Endodermal cell (in vitro differentiated cells): ENCODE measurements around the gene EFCAB8. TPM values are rescaled to one million over a fixed set of nuclear protein-coding genes. Genes with fewer than 3 reads are reported as not detected.
"Not testable (repeated sequence)": the region's sequence is repeated elsewhere in the genome, so short reads cannot be mapped to it uniquely, and the experiment has no call there.

Experiments
- DNase-seq: peaks from one replicate; pipeline ENCODE4 v3.0.0-alpha.2; 2017
- H3K27ac ChIP-seq: 2 replicates; pipeline ENCODE4 v1.5.1; 2013; ENCODE audit warnings: mild to moderate bottlenecking, low read depth, low read length, moderate library complexity
- H3K27me3 ChIP-seq: 2 replicates; pipeline ENCODE4 v1.6.1; 2013; ENCODE audit warnings: mild to moderate bottlenecking, low read length, moderate library complexity; ENCODE audit not compliant: insufficient read depth, control insufficient read depth, poor library complexity, severe bottlenecking
- H3K36me3 ChIP-seq: 2 replicates; pipeline ENCODE4 v1.7.0; 2013; ENCODE audit warnings: mild to moderate bottlenecking, low read length, moderate library complexity; ENCODE audit not compliant: control insufficient read depth, insufficient read depth
- H3K4me1 ChIP-seq: one replicate; pipeline ENCODE4 v1.7.0; 2013; ENCODE audit warnings: low read length; ENCODE audit not compliant: control insufficient read depth, insufficient read depth
- H3K4me3 ChIP-seq: 2 replicates; pipeline ENCODE4 v1.5.1; 2013; ENCODE audit warnings: mild to moderate bottlenecking, low read length, moderate library complexity
- H3K9ac ChIP-seq: 2 replicates; pipeline ENCODE4 v1.6.1; 2013; ENCODE audit warnings: mild to moderate bottlenecking, low read length, moderate library complexity; ENCODE audit not compliant: poor library complexity, severe bottlenecking; ENCODE audit errors: extremely low read depth
- H3K9me3 ChIP-seq: 2 replicates; pipeline ENCODE4 v1.6.1; 2013; ENCODE audit warnings: mild to moderate bottlenecking, low read length, moderate library complexity; ENCODE audit not compliant: control insufficient read depth
- H3K27ac Mint-ChIP-seq: 2 replicates; pipeline ENCODE4 v1.8.0; 2020; ENCODE audit warnings: mixed read lengths
- H3K27me3 Mint-ChIP-seq: 2 replicates; pipeline ENCODE4 v1.8.0; 2021; ENCODE audit warnings: mild to moderate bottlenecking, mixed read lengths; ENCODE audit not compliant: insufficient read depth
- H3K36me3 Mint-ChIP-seq: 2 replicates; pipeline ENCODE4 v1.8.0; 2020; ENCODE audit warnings: low read depth, mixed read lengths
- H3K4me1 Mint-ChIP-seq: 2 replicates; pipeline ENCODE4 v1.8.0; 2020; ENCODE audit warnings: mixed read lengths
- H3K4me3 Mint-ChIP-seq: 2 replicates; pipeline ENCODE4 v1.8.0; 2020; ENCODE audit warnings: mild to moderate bottlenecking, moderate library complexity, mixed read lengths
- H3K9me3 Mint-ChIP-seq: 2 replicates; pipeline ENCODE4 v1.8.0; 2020; ENCODE audit warnings: mild to moderate bottlenecking, mixed read lengths
- whole genome bisulfite sequencing, 2 experiments: methylation state at CpG; one replicate each; pipeline versions ENCODE4 v1.1.5 to v1.1.7; 2013; ENCODE audit warnings: missing lambda C conversion rate in 2 of 2, mixed read lengths in 1 of 2; ENCODE audit not compliant: insufficient coverage in 1 of 2, insufficient read length in 1 of 2; 5-methylcytosine and 5-hydroxymethylcytosine counted together
- total RNA-seq, 2 donors: library from RNA; stranded (reverse); fragmentation: NEBNext Ultra II Directional in 1 of 2; extraction: Animal tissue kit (Norgen Biotek cat#: 25700) in 1 of 2; gene quantifications; 2 replicates in 1 of 2; 3 replicates in 1 of 2; pipeline ENCODE4 v1.2.1, GENCODE V29; 2021
- TF ChIP-seq, protein P1 (sequence below): fragments of 200-600 bp; sonication (generic); conservative IDR thresholded peaks from 2 replicates; pipeline ENCODE4 v1.5.0; 2021; ENCODE audit warnings: antibody characterized with exemption, mild to moderate bottlenecking

EFCAB8 gene
- total RNA-seq, 2 donors from 2014 or later, result 0.44 to 1.0 TPM

GRCh38 chr20:32971703-32972161, 113.0 kb downstream of the EFCAB8 start:
- Mint-ChIP-seq H3K9me3 (peaks cover 10% of the 10 kb centered on the region), H3K36me3 (no peaks in the 10 kb centered on the region), H3K27me3 (no peaks in the 10 kb centered on the region), H3K4me3 (no peak overlapping the region), H3K27ac (no peak overlapping the region), H3K4me1 (peaks cover 54% of the 10 kb centered on the region)
- H3K36me3 ChIP-seq, result no peaks in the 10 kb centered on the region
- peaks cover 14% of the 10 kb centered on the region for H3K4me1 ChIP-seq
- 46 to 72% methylated on average over 2 to 6 of the region's 6 CpGs for WGBS, 2 experiments
- no peak overlapping the region for H3K4me3 ChIP-seq
- peak; percentile 60 for DNase-seq
- no peaks in the 10 kb centered on the region for H3K27me3 ChIP-seq
- H3K9ac ChIP-seq, result no peak overlapping the region
- TF ChIP-seq, protein P1, sequence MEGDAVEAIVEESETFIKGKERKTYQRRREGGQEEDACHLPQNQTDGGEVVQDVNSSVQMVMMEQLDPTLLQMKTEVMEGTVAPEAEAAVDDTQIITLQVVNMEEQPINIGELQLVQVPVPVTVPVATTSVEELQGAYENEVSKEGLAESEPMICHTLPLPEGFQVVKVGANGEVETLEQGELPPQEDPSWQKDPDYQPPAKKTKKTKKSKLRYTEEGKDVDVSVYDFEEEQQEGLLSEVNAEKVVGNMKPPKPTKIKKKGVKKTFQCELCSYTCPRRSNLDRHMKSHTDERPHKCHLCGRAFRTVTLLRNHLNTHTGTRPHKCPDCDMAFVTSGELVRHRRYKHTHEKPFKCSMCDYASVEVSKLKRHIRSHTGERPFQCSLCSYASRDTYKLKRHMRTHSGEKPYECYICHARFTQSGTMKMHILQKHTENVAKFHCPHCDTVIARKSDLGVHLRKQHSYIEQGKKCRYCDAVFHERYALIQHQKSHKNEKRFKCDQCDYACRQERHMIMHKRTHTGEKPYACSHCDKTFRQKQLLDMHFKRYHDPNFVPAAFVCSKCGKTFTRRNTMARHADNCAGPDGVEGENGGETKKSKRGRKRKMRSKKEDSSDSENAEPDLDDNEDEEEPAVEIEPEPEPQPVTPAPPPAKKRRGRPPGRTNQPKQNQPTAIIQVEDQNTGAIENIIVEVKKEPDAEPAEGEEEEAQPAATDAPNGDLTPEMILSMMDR, result no peak
- H3K9me3 ChIP-seq, result no peaks in the 10 kb centered on the region
- H3K27ac ChIP-seq, result peak overlapping the region; percentile 89

DNA sequence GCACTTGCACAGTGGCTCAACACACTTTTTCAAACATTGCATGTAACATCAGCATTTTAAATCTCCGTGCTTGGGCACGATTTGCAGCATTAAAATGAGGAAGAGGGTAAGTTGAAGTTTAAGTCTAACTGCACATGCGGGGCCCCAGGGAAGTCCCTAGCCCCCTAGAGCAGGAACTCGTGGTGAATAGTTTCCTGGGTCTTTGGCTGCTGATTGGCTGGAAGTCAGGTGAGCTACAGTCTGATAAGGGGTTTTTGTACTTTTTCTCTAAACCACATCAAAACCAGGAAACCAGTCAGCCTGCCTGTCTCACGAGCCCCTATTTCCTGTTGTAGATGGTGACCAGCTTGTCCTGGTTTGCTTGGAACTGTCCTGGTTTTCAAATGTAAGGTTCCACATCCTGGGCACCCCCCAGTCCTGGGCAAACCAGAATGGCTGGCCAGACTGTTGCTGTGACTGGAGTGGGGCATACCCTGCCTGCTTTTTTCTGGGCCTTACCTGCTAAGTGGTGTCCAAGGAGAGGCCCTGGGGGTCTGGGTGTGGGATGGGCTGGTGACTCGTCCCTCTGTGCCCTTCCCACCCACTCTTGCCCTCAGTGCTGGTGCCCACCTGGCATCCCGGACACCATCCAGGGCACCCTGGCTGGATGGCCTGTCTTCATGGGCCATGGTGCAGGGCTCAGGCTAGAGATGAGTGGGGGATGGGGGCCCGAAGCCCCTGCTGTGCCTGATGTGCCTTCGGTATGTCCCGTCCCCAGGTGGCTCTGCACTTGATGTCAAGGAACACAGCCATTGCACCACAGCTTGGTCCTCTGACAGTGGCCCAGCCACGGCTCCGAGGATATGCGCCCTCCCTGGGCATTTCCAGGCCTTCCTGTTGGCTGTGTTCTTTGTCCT, 113.7 kb downstream of the EFCAB8 start:
- peak; percentile 66 for DNase-seq

DNA sequence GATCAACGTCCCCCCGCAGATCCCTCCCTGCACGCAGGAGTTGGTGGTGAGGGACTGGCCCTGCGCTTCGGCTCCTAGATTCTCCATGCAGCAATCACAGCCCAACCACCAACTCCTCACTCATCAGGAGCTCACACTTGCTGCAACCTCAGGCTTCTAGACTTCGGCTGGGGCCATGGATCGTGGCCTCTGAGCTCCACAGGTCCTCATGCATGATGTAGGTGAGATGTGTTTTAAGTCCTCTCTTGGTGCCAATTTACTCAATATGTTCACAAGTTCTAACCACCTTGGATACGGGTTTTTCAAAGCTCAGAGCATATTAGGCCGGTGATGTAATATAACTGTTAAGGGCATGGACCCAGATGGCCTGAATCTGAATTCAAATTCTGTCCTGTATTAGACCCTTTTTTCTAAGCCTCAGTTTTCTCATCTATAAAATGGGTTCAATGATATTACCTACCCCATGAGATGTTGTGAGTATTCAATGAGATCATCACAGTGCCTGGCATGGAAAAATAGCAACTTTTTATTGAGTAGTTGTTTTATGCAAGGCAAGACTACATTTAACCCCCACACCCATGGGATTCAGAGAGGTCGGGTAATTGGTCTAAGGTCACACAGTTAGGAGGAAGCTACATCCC, 114.5 kb downstream of the EFCAB8 start:
- WGBS, 2 experiments, result 90 to 92% methylated on average over 2 to 10 of the region's 10 CpGs
- H3K27me3 Mint-ChIP-seq, result no peaks in the 10 kb centered on the region
- peak; percentile 75 for DNase-seq
- no peak overlapping the region for H3K4me3 ChIP-seq
- no peak overlapping the region for H3K4me3 Mint-ChIP-seq
- H3K9me3 ChIP-seq, result no peaks in the 10 kb centered on the region
- peak overlapping the region; percentile 84 for H3K9ac ChIP-seq
- TF ChIP-seq, protein P1, result no peak
- H3K27me3 ChIP-seq, result no peaks in the 10 kb centered on the region
- H3K36me3 ChIP-seq, result no peaks in the 10 kb centered on the region
- H3K36me3 Mint-ChIP-seq, result no peaks in the 10 kb centered on the region
- peaks cover 14% of the 10 kb centered on the region for H3K4me1 ChIP-seq
- no peak overlapping the region for H3K27ac ChIP-seq
- H3K4me1 Mint-ChIP-seq, result peaks cover 63% of the 10 kb centered on the region
- no peak overlapping the region for H3K27ac Mint-ChIP-seq
- H3K9me3 Mint-ChIP-seq, result peaks cover 18% of the 10 kb centered on the region

More for the DNA sequence above, 113.7 kb downstream of the EFCAB8 start:
- Histone ChIP-seq H3K9ac (no peak overlapping the region), H3K36me3 (no peaks in the 10 kb centered on the region), H3K4me1 (peaks cover 14% of the 10 kb centered on the region), H3K27me3 (no peaks in the 10 kb centered on the region), H3K9me3 (no peaks in the 10 kb centered on the region), H3K4me3 (no peak overlapping the region), H3K27ac (peak overlapping the region; percentile 89)
- no peak overlapping the region for H3K27ac Mint-ChIP-seq
- no peak overlapping the region for H3K4me3 Mint-ChIP-seq
- H3K27me3 Mint-ChIP-seq, result no peaks in the 10 kb centered on the region
- H3K9me3 Mint-ChIP-seq, result peaks cover 14% of the 10 kb centered on the region
- TF ChIP-seq, protein P1, result no peak
- H3K36me3 Mint-ChIP-seq, result no peaks in the 10 kb centered on the region
- peaks cover 59% of the 10 kb centered on the region for H3K4me1 Mint-ChIP-seq
- 87 to 88% methylated on average over 8 to 13 of the region's 13 CpGs for WGBS, 2 experiments

DNA sequence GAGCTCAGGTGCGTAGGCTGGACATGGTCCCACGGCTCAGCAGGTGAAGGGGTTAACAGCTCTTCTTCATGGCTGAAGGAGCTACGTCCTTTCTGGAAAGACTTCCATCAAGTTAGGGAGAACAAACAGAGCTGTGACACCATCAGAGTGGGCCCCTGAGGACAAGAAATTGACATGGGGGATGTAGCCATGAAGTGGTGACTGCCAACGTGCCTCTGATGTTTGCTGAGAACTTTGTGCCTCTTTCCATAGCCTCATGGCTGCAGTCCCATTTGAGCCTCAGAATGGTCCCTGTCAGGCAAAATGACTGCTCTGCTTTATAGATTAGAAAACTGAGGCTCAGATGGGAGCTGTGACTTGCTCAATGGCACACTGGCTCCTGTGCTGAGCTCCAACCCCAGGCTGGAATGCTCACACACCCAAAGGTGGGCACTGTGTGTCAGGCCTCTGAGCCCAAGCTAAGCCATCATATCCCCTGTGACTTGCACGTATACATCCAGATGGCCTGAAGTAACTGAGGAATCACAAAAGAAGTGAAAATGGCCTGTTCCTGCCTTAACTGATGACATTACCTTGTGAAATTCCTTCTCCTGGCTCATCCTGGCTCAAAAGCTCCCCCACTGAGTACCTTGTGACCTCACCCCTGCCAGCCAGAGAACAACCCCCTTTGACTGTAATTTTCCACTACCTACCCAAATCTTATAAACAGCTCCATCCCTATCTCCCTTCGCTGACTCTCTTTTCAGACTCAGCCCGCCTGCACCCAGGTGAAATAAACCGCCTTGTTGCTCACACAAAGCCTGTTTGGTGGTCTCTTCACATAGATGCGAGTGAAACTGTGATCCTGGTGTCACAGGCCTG, 115.7 kb downstream of the EFCAB8 start:
- not testable (repeated sequence) for H3K27me3 Mint-ChIP-seq, H3K36me3 Mint-ChIP-seq, H3K4me3 ChIP-seq, H3K9me3 ChIP-seq, H3K27me3 ChIP-seq, H3K4me3 Mint-ChIP-seq, H3K36me3 ChIP-seq, H3K27ac Mint-ChIP-seq
- Histone ChIP-seq H3K4me1 (peaks cover 14% of the 10 kb centered on the region), H3K9ac (peak overlapping the region; percentile 84), H3K27ac (peak overlapping the region; percentile 77)
- peaks cover 60% of the 10 kb centered on the region for H3K4me1 Mint-ChIP-seq
- WGBS, 2 experiments, result 48 to 70% methylated on average over 7 to 9 of the region's 9 CpGs
- DNase-seq, result peak; percentile 89
- peaks cover 18% of the 10 kb centered on the region for H3K9me3 Mint-ChIP-seq
